ENCODE results near the gene DPY19L1.

DNA sequence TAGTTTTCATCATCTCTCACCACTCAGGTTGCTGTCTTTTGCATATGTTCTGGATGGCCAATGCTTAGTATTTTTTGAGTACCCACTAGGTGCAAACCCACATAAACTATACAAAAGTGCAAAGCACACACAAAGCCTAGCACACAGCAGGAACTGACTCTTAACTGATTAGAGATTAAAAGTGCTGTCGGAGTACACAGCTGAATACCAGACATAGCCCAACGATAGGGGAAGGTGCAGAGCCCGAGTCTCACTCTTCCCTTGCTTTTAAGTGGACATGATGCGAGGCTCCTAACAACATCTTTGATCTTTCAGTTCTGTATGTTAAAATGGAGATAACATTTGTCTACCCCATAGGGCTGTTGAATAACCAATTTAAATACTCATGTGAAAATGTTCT is 90.8 kb downstream of the DPY19L1 start:
- TF ChIP-seq CTCF (IDR thresholded peaks at IDR 0.05): no peak
- no peak for TF ChIP-seq FOXJ3 (CRISPR knock-in tag; IDR thresholded peaks at IDR 0.05; ENCODE audit: borderline replicate concordance)
- TF ChIP-seq, protein P1, sequence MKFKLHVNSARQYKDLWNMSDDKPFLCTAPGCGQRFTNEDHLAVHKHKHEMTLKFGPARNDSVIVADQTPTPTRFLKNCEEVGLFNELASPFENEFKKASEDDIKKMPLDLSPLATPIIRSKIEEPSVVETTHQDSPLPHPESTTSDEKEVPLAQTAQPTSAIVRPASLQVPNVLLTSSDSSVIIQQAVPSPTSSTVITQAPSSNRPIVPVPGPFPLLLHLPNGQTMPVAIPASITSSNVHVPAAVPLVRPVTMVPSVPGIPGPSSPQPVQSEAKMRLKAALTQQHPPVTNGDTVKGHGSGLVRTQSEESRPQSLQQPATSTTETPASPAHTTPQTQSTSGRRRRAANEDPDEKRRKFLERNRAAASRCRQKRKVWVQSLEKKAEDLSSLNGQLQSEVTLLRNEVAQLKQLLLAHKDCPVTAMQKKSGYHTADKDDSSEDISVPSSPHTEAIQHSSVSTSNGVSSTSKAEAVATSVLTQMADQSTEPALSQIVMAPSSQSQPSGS (CRISPR knock-in tag; IDR thresholded peaks at IDR 0.05; ENCODE audit: borderline replicate concordance, low read depth): no peak
- TF ChIP-seq MXD4 (CRISPR knock-in tag; IDR thresholded peaks at IDR 0.05; ENCODE audit: borderline replicate concordance): no peak
- no peak for TF ChIP-seq ZNF138 (CRISPR knock-in tag; conservative IDR thresholded peaks at IDR 0.05)
- no peak for TF ChIP-seq TEAD1 (CRISPR knock-in tag; IDR thresholded peaks at IDR 0.05)
- TF ChIP-seq ZNF121 (CRISPR knock-in tag; IDR thresholded peaks at IDR 0.05): no peak
- no peak for TF ChIP-seq ZNF423 (CRISPR knock-in tag; IDR thresholded peaks at IDR 0.05)
- no peak for TF ChIP-seq ELF4 (CRISPR knock-in tag; IDR thresholded peaks at IDR 0.05; ENCODE audit: low read depth)
- no peak for TF ChIP-seq ZBTB21 (CRISPR knock-in tag; IDR thresholded peaks at IDR 0.05; ENCODE audit: borderline replicate concordance)
- no peak for TF ChIP-seq ZNF232 (CRISPR knock-in tag; IDR thresholded peaks at IDR 0.05)
- TF ChIP-seq, protein P2, sequence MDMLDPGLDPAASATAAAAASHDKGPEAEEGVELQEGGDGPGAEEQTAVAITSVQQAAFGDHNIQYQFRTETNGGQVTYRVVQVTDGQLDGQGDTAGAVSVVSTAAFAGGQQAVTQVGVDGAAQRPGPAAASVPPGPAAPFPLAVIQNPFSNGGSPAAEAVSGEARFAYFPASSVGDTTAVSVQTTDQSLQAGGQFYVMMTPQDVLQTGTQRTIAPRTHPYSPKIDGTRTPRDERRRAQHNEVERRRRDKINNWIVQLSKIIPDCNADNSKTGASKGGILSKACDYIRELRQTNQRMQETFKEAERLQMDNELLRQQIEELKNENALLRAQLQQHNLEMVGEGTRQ (CRISPR knock-in tag; IDR thresholded peaks at IDR 0.05): no peak
- no peak for TF ChIP-seq NR1H2 (CRISPR knock-in tag; IDR thresholded peaks at IDR 0.05)
- TF ChIP-seq CREM (CRISPR knock-in tag; IDR thresholded peaks at IDR 0.05): no peak
